Spleen (tissue), 11 donors: ENCODE data around the gene CYP1A1. TPM values are rescaled to one million over a fixed set of nuclear protein-coding genes. Genes with fewer than 3 reads are reported as not detected.
"Not testable (repeated sequence)": the region's sequence is repeated elsewhere in the genome, so short reads cannot be mapped to it uniquely, and the experiment has no call there.

ENCODE experiments used
- DNase-seq: peaks from one replicate; pipeline ENCODE4 v3.0.0-alpha.2; 2020
- H3K27ac ChIP-seq, 8 donors: fragments of 200-600 bp; sonication (generic) in 7 of 8; 1 replicate in 4 of 8; 2 replicates in 4 of 8; pipeline versions ENCODE4 v1.5.0 to v1.8.0; 2016 to 2021; ENCODE audit warnings: inconsistent platforms in 4 of 8, mild to moderate bottlenecking in 4 of 8, moderate library complexity in 1 of 8
- H3K27me3 ChIP-seq, 7 donors: fragments of 200-600 bp; sonication (generic) in 6 of 7; replicated peaks in 1 of 7; 1 replicate in 4 of 7; 2 replicates in 3 of 7; pipeline versions ENCODE4 v1.5.0 to v1.8.0; 2016 to 2021; ENCODE audit warnings: inconsistent platforms in 3 of 7, mild to moderate bottlenecking in 1 of 7
- H3K36me3 ChIP-seq, 6 donors: fragments of 200-600 bp; sonication (generic) in 5 of 6; 1 replicate in 4 of 6; 2 replicates in 2 of 6; pipeline versions ENCODE4 v1.5.0 to v1.8.0; 2016 to 2021; ENCODE audit warnings: inconsistent platforms in 2 of 6
- H3K4me1 ChIP-seq, 6 donors: fragments of 200-600 bp; sonication (generic) in 5 of 6; 1 replicate in 3 of 6; 2 replicates in 3 of 6; pipeline versions ENCODE4 v1.5.0 to v1.8.0; 2016 to 2021; ENCODE audit warnings: inconsistent platforms in 3 of 6
- H3K4me3 ChIP-seq, 8 donors: fragments of 200-600 bp; sonication (generic) in 7 of 8; 1 replicate in 4 of 8; 2 replicates in 4 of 8; pipeline versions ENCODE4 v1.5.0 to v1.8.0; 2016 to 2021; ENCODE audit warnings: inconsistent platforms in 4 of 8, mild to moderate bottlenecking in 4 of 8, moderate library complexity in 2 of 8
- H3K9me3 ChIP-seq, 8 donors: fragments of 200-600 bp; sonication (generic) in 7 of 8; 1 replicate in 4 of 8; 2 replicates in 4 of 8; pipeline versions ENCODE4 v1.5.0 to v1.8.0; 2016 to 2021; ENCODE audit warnings: inconsistent platforms in 4 of 8
- POLR2A ChIP-seq, 3 donors: fragments of 450-650 bp; IDR thresholded peaks; one replicate each; pipeline ENCODE4 v1.5.1; 2017; ENCODE audit warnings: antibody characterized with exemption in 3 of 3, mild to moderate bottlenecking in 1 of 3
- POLR2AphosphoS5 ChIP-seq, 3 donors: sonication (generic); formaldehyde crosslinking; IDR thresholded peaks; one replicate each; pipeline ENCODE4 v1.5.1; 2017; ENCODE audit warnings: antibody characterized with exemption in 3 of 3
- WGBS, 5 donors: extraction: QIAGEN DNeasy Blood & Tissue Kit in 3 of 5; methylation state at CpG; one replicate each; pipeline versions ENCODE4 v1.1.5 to v1.1.7; 2013 to 2018; 5-methylcytosine and 5-hydroxymethylcytosine counted together
- intact Hi-C: fragments of 100-400 bp; cut with DNase I; formaldehyde crosslinking; loops from one replicate; pipeline ENCODE4 v1.15.0; 2023; ENCODE audit warnings: low total_unique reads
- polyA plus RNA-seq, 3 donors: library from polyadenylated mRNA; stranded (reverse); fragments of 200-250 nt; gene quantifications; one replicate each; pipeline ENCODE4 v1.2.1, GENCODE V29; 2013
- total RNA-seq, 7 donors: library from RNA; depleted of rRNA in 3 of 7; stranded (reverse); fragments of >200 nt in 3 of 7; fragmentation: NEBNext Ultra II Directional in 4 of 7; extraction: Animal tissue kit (Norgen Biotek cat#: 25700) in 4 of 7; gene quantifications; one replicate each; pipeline versions ENCODE4 v1.1.0 to v1.2.1, GENCODE V29; 2016 to 2021
- TF ChIP-seq, protein P1 (sequence below), 11 experiments: fragments of 200-600 bp in 7 of 11; fragments of 450-650 bp in 4 of 11; sonication (generic) in 4 of 11; IDR thresholded peaks in 8 of 11; conservative IDR thresholded peaks in 3 of 11; 1 replicate in 7 of 11; 2 replicates in 4 of 11; pipeline versions ENCODE4 v1.4.0 to v1.8.0; 2016 to 2021; ENCODE audit warnings: antibody characterized with exemption in 11 of 11, inconsistent platforms in 4 of 11, mild to moderate bottlenecking in 1 of 11
- donor health status: healthy with polysubstance abuse.
- donor health status: DM: no; HTN: no; CAD: no; lungs with moderate emphysema.
- donor health status: DM: no; HTN: no; CAD: no.
- donor health status: Bipolar disorder and iron deficiency.
- donor health status: healthy.
- donor health status: DM: no; HTN: no; CAD: no.
- donor health status: DM: yes; HTN: yes; CAD: no.

The CYP1A1 gene
- total and polyA plus RNA-seq, 10 donors = 0.03 to 1.1 (median 0.05) TPM; not detected in 6

DNA sequence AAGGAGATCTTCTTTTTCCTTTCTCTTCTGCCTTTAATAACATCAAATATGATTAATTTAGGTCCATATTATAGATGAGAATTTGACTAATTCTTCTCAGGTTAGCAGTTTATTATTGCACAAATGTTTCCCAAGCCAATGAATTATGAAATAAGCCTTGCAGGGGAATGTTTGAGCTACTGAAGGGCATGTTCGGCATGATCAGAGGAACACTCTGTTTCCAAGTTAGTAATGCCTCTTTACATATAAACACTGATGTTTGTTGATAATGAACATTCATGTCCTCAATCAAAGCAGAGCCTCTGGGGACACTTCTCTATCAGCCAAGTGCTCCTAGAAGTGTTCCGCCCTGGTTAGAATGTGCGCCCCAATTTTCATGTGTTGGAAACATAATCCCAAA lies 10.0 kb upstream of the CYP1A1 start:
- no peaks in the 10 kb centered on the region for H3K4me1 ChIP-seq
- no peak overlapping the region for H3K27ac ChIP-seq
- H3K27me3 ChIP-seq = peaks cover 0 to 53% (median 0%) of the 10 kb centered on the region in 7 donors
- DNase-seq = no peak
- peaks cover 0 to 6% (median 0%) of the 10 kb centered on the region in 8 donors for H3K9me3 ChIP-seq
- H3K4me3 ChIP-seq = no peak overlapping the region
- WGBS, 5 donors = 81 to 97% (median 89%) methylated on average over 3 of the region's 3 CpGs
- no peaks in the 10 kb centered on the region for H3K36me3 ChIP-seq
- intact Hi-C loops = no loop called here
- no peak for TF ChIP-seq POLR2AphosphoS5 (IDR thresholded peaks at IDR 0.05)
- TF ChIP-seq, protein P1, sequence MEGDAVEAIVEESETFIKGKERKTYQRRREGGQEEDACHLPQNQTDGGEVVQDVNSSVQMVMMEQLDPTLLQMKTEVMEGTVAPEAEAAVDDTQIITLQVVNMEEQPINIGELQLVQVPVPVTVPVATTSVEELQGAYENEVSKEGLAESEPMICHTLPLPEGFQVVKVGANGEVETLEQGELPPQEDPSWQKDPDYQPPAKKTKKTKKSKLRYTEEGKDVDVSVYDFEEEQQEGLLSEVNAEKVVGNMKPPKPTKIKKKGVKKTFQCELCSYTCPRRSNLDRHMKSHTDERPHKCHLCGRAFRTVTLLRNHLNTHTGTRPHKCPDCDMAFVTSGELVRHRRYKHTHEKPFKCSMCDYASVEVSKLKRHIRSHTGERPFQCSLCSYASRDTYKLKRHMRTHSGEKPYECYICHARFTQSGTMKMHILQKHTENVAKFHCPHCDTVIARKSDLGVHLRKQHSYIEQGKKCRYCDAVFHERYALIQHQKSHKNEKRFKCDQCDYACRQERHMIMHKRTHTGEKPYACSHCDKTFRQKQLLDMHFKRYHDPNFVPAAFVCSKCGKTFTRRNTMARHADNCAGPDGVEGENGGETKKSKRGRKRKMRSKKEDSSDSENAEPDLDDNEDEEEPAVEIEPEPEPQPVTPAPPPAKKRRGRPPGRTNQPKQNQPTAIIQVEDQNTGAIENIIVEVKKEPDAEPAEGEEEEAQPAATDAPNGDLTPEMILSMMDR (IDR thresholded peaks at IDR 0.05 in 8 of 11, conservative IDR thresholded peaks at IDR 0.05 in 3 of 11) = no peak
- TF ChIP-seq POLR2A (IDR thresholded peaks at IDR 0.05) = no peak

DNA sequence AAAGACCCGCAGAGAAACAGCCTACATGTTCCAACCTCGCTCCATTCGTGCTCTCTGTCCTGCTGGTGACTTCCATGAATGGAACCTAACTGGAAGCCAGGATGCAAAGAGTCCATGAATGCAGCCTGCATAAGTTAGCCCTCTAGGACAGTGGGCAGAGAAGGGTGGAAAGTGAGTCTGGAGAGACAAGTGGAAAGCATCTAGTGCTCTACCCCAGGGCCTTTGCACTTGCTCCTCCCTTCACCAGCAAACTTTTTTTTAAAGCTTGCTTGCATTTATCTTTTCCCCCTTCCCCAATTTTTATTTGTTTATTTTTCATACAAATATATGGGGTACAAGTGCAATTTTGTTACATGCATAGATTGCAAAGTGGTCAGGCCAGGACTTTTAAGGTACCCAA lies 7.9 kb upstream of the CYP1A1 start:
- Histone ChIP-seq H3K27ac (no peak overlapping the region), H3K27me3 (peaks cover 0 to 66% (median 0%) of the 10 kb centered on the region in 7 donors), H3K9me3 (peaks cover 0 to 4% (median 0%) of the 10 kb centered on the region in 8 donors), H3K4me3 (no peak overlapping the region), H3K4me1 (no peaks in the 10 kb centered on the region), H3K36me3 (no peaks in the 10 kb centered on the region)
- no peak for DNase-seq
- WGBS, 5 donors = 80 to 95% (median 92%) methylated on average over 3 of the region's 3 CpGs
- TF ChIP-seq, protein P1 (IDR thresholded peaks at IDR 0.05 in 8 of 11, conservative IDR thresholded peaks at IDR 0.05 in 3 of 11) = no peak
- TF ChIP-seq POLR2A (IDR thresholded peaks at IDR 0.05) (no peak), POLR2AphosphoS5 (IDR thresholded peaks at IDR 0.05) (no peak)
- intact Hi-C loops = no loop called here

DNA sequence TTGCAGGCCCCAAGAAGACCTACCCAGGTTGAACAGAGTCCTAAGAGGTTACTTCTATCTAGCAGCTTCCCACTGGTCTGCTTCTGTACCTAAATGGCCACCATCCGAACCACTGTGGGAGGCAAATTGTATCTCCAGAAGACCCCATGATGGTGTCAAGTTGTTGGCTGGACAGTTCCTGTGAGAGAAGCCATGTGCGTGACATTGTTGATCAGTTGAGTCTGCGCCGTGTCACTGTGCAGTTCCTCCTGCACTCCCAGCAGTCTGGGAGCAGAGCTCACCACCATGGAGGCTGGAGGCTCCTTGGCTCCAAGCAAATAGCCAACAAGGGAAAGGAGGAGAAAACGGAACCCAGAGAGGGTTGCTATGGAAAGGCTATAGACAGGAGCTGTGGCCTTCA lies 7.5 kb upstream of the CYP1A1 start:
- H3K4me3 ChIP-seq = no peak overlapping the region
- WGBS, 5 donors = 85 to 96% (median 88%) methylated on average over 5 of the region's 5 CpGs
- H3K4me1 ChIP-seq = no peaks in the 10 kb centered on the region
- H3K9me3 ChIP-seq = peaks cover 0 to under 1% (median 0%) of the 10 kb centered on the region in 8 donors
- H3K36me3 ChIP-seq = no peaks in the 10 kb centered on the region
- TF ChIP-seq POLR2A (IDR thresholded peaks at IDR 0.05) (no peak), POLR2AphosphoS5 (IDR thresholded peaks at IDR 0.05) (no peak)
- TF ChIP-seq, protein P1 (IDR thresholded peaks at IDR 0.05 in 8 of 11, conservative IDR thresholded peaks at IDR 0.05 in 3 of 11) = no peak
- intact Hi-C loops = no loop called here
- no peak for DNase-seq
- no peak overlapping the region for H3K27ac ChIP-seq
- H3K27me3 ChIP-seq = peaks cover 0 to 70% (median under 1%) of the 10 kb centered on the region in 7 donors

DNA sequence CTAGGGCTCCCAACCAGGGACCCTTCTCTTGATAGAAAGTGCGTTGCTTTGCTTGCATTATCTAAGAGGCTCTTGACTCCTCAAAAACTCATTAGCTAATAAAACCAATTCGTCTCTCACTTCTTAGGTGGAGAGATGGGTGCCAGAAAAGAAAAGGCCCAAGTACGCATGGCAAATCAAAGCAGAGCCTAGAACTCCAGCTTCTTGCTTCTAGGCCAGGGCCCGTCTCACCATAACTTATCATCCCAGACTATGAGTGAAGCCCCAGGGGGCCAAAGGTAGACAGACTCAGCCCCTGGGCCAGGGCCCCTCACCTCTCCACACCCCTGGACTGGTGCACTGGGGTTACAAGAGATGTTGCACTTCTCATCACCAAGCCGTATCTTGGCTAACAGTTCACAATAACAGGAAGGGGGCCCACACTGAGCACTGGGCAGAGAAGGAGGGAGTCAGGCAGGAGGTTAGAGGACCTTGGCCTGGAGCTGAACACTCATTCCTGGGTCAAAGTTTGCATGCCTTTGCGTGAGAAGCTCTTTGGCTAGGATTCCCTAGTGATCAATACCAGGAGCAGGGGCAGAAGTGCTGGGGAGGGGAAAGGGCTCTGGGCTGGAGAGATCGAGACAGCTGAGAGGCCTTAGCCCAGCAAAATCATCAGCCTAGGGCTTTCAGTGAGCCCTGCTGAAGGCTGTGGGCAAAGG lies 5.4 kb upstream of the CYP1A1 start:
- no peak for DNase-seq
- Histone ChIP-seq H3K27me3 (peaks cover 0 to 83% (median 19%) of the 10 kb centered on the region in 7 donors), H3K36me3 (no peaks in the 10 kb centered on the region), H3K9me3 (no peaks in the 10 kb centered on the region), H3K27ac (no peak overlapping the region), H3K4me3 (no peak overlapping the region), H3K4me1 (peaks cover 12 to 15% (median 14%) of the 10 kb centered on the region in 6 donors)
- WGBS, 5 donors = 71 to 89% (median 80%) methylated on average over 6 to 7 of the region's 7 CpGs
- no peak for TF ChIP-seq POLR2AphosphoS5 (IDR thresholded peaks at IDR 0.05)
- no peak for TF ChIP-seq POLR2A (IDR thresholded peaks at IDR 0.05)
- TF ChIP-seq, protein P1 (IDR thresholded peaks at IDR 0.05 in 8 of 11, conservative IDR thresholded peaks at IDR 0.05 in 3 of 11) = no peak
- intact Hi-C loops = no loop called here

DNA sequence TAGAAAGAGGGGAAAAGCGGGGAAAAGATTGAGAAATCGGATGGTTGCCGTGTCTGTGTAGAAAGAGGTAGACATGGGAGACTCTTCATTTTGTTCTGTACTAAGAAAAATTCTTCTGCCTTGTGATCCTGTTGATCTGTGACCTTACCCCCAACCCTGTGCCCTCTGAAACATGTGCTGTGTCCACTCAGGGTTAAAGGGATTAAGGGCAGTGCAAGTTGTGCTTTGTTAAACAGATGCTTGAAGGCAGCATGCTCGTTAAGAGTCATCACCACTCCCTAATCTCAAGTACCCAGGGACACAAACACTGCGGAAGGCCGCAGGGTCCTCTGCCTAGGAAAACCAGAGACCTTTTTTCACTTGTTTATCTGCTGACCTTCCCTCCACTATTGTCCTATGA lies 4.0 kb upstream of the CYP1A1 start:
- H3K27ac ChIP-seq, H3K4me3 ChIP-seq, H3K36me3 ChIP-seq, H3K9me3 ChIP-seq, intact Hi-C loops, DNase-seq: not testable (repeated sequence)
- peaks cover 0 to 83% (median 21%) of the 10 kb centered on the region in 7 donors for H3K27me3 ChIP-seq
- 77 to 88% (median 78%) methylated on average over 5 to 6 of the region's 6 CpGs for WGBS, 5 donors
- peaks cover 15 to 22% (median 17%) of the 10 kb centered on the region in 6 donors for H3K4me1 ChIP-seq

DNA sequence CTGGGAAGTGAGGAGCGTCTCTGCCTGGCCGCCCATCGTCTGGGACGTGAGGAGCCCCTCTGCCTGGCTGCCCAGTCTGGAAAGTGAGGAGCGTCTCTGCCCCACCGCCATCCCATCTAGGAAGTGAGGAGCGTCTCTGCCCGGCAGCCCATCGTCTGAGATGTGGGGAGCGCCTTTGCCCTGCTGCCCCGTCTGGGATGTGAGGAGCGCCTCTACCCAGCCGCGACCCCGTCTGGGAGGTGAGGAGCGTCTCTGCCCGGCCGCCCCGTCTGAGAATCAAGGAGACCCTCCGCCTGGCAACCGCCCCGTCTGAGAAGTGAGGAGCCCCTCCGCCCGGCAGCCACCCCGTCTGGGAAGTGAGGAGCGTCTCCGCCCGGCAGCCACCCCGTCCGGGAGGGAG lies 3.4 kb upstream of the CYP1A1 start:
- H3K4me1 ChIP-seq = peaks cover 15 to 22% (median 17%) of the 10 kb centered on the region in 6 donors
- H3K9me3 ChIP-seq, intact Hi-C loops, H3K27ac ChIP-seq, DNase-seq, H3K4me3 ChIP-seq, H3K36me3 ChIP-seq: not testable (repeated sequence)
- 83 to 95% (median 89%) methylated on average over 17 to 22 of the region's 30 CpGs; no CpG with 5 or more reads in 1 of the 5 donors for WGBS, 5 donors
- H3K27me3 ChIP-seq = peaks cover 0 to 83% (median 21%) of the 10 kb centered on the region in 7 donors
